Dendritic cell treated with granulocyte-macrophage colony-stimulating factor and Interleukin-4, amounts not matched to agents 40 ng/mL and 50 ng/mL, for 4 days (primary cell): Measurements from ENCODE around the gene SLC26A1.

Source experiments
- H3K27ac Mint-ChIP-seq: one replicate; pipeline ENCODE4 v1.8.0; 2022; ENCODE audit warnings: mild to moderate bottlenecking, mixed read lengths
- H3K27me3 Mint-ChIP-seq: one replicate; pipeline ENCODE4 v1.8.0; 2022; ENCODE audit warnings: mild to moderate bottlenecking, mixed read lengths
- H3K36me3 Mint-ChIP-seq: one replicate; pipeline ENCODE4 v1.8.0; 2022; ENCODE audit warnings: low read depth, mixed read lengths
- H3K4me1 Mint-ChIP-seq: one replicate; pipeline ENCODE4 v1.8.0; 2022; ENCODE audit warnings: low read depth, mixed read lengths
- H3K4me3 Mint-ChIP-seq: one replicate; pipeline ENCODE4 v1.8.0; 2022; ENCODE audit warnings: mild to moderate bottlenecking, moderate library complexity, mixed read lengths
- H3K9me3 Mint-ChIP-seq: one replicate; pipeline ENCODE4 v1.8.0; 2022; ENCODE audit warnings: mixed read lengths
- intact Hi-C: fragments of 100-400 bp; cut with micrococcal nuclease; formaldehyde crosslinking; loops from one replicate; pipeline ENCODE4 v1.15.0; 2022

SLC26A1 gene

GRCh38 chr4:1033840-1034551 lies 40.8 kb upstream of the SLC26A1 start:
- intact Hi-C loops = no loop called here
- H3K27ac Mint-ChIP-seq = no peak overlapping the region
- H3K9me3 Mint-ChIP-seq = no peaks in the 10 kb centered on the region
- H3K27me3 Mint-ChIP-seq = peaks cover 19% of the 10 kb centered on the region
- H3K4me1 Mint-ChIP-seq = no peaks in the 10 kb centered on the region
- no peak overlapping the region for H3K4me3 Mint-ChIP-seq
- no peaks in the 10 kb centered on the region for H3K36me3 Mint-ChIP-seq

DNA sequence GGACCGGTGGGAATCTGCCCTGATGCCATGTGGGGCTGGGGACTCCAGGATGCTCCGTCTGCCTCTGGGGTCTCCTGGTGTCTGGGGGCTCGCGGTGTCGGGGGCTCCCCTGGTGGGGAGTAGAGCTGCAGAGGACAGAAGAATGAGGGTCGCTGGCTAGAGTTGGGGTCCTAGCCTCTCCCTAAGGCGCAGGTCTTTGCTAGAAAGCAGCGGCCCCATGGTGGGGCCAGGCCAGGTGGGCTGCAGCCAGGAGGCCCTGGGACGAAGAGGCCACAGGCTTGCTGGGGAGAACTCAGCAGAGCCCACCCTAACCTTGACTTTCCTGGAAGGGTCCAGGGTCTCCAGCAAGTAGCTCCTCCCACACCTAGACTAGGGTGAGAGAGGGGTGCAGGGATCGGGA lies 39.7 kb upstream of the SLC26A1 start:
- H3K27ac Mint-ChIP-seq = no peak overlapping the region
- H3K27me3 Mint-ChIP-seq = peaks cover 22% of the 10 kb centered on the region
- H3K4me1 Mint-ChIP-seq = no peaks in the 10 kb centered on the region
- H3K9me3 Mint-ChIP-seq = no peaks in the 10 kb centered on the region
- H3K4me3 Mint-ChIP-seq = no peak overlapping the region
- intact Hi-C loops = no loop called here
- no peaks in the 10 kb centered on the region for H3K36me3 Mint-ChIP-seq

DNA sequence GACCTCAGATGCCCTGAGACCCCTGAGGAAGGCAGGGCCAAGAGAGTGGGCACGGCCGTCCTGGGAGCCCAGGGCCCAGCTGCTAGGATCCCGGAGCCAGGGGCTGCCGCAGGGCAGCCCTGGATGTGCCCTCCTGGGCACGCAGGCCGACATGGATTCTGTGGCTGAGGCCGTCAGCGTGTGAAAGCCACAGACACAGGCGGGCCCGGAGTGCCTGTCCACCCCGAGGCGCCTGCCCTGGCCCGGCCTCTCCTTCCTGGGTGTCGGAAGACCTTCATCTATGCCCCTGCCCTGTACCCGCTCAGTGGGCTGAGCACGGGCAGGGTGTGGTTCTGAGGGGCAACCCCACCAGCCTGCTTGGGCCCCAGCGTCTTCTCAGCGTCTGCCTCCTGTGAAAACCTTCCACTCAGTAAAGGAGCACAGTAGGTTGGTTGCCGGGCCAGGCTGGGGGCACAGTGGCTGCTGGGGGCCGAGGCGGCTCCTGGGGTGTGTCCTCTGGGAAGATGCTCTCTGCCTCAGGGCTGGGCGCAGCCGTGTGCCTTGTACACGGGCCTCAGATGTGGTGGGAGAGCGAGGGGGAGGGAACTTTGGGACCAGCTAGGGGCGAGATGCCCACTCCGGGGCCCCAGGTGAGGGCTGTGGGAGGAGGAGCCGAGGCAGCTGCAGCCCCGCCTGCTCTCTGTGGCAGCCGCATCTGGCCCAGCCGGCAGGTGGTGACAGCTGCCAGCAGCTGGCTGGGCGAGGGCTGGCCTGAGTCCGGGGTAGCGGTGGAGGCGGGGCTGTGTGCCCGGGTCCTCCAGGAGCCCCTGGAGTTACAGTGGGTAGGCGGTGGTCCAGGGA lies 39.0 kb upstream of the SLC26A1 start:
- H3K27ac Mint-ChIP-seq = no peak overlapping the region
- peaks cover 22% of the 10 kb centered on the region for H3K27me3 Mint-ChIP-seq
- H3K4me1 Mint-ChIP-seq = no peaks in the 10 kb centered on the region
- no peaks in the 10 kb centered on the region for H3K9me3 Mint-ChIP-seq
- no peak overlapping the region for H3K4me3 Mint-ChIP-seq
- H3K36me3 Mint-ChIP-seq = no peaks in the 10 kb centered on the region
- intact Hi-C loops = no loop called here

GRCh38 chr4:1031346-1031745 lies 38.1 kb upstream of the SLC26A1 start:
- Mint-ChIP-seq H3K36me3 (no peaks in the 10 kb centered on the region), H3K27me3 (peaks cover 22% of the 10 kb centered on the region), H3K27ac (no peak overlapping the region), H3K9me3 (no peaks in the 10 kb centered on the region), H3K4me1 (no peaks in the 10 kb centered on the region), H3K4me3 (no peak overlapping the region)
- intact Hi-C loops = no loop called here

DNA sequence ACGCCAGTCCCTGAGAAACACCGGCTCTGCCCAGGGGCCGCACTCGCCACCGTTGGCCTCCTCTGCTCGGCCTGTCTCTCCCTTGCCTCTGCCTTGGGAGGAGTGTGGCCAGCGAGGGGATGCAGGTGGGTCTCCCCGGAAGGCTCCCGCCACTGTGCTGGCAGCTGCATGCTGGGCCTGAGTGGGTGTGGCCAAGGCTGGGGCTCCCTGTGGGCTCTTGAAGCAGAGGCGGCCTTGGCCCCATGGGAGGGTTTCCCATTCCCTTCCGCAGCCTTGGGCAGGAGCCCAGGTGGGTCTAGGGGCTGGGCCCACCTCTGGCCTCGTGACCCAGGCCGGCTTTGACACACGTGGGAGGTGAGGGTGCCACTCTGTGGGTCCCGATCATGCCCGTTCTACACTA lies 37.4 kb upstream of the SLC26A1 start:
- Mint-ChIP-seq H3K27me3 (peaks cover 22% of the 10 kb centered on the region), H3K4me1 (no peaks in the 10 kb centered on the region), H3K36me3 (peaks cover 1% of the 10 kb centered on the region), H3K27ac (no peak overlapping the region), H3K4me3 (no peak overlapping the region), H3K9me3 (no peaks in the 10 kb centered on the region)
- intact Hi-C loops = no loop called here

GRCh38 chr4:1030031-1030430 lies 36.8 kb upstream of the SLC26A1 start:
- H3K27me3 Mint-ChIP-seq = peaks cover 22% of the 10 kb centered on the region
- H3K4me1 Mint-ChIP-seq = no peaks in the 10 kb centered on the region
- peaks cover 6% of the 10 kb centered on the region for H3K36me3 Mint-ChIP-seq
- H3K9me3 Mint-ChIP-seq = no peaks in the 10 kb centered on the region
- no peak overlapping the region for H3K27ac Mint-ChIP-seq
- intact Hi-C loops = no loop called here
- H3K4me3 Mint-ChIP-seq = no peak overlapping the region

DNA sequence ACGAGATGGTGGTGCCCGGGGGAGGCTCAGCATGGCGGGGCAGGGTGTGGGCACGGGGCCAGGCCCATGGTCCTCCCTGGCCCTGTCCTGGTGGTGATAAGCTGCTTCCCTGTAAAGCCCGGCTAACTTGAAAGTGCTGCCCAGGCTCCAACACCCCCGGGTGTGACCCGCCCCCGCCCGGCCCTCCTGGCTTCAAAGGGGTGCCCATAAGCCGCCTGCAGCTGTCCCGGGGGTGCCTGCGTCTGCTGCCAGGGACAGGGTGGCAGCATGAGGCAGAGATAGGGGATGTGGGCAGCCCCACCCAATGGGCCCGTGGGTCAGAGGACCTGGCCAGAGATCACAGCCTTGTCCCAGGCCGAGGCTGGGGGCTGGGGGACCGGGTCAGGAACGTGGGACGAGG lies 36.3 kb upstream of the SLC26A1 start:
- peaks cover 22% of the 10 kb centered on the region for H3K27me3 Mint-ChIP-seq
- H3K27ac Mint-ChIP-seq = no peak overlapping the region
- intact Hi-C loops = no loop called here
- no peaks in the 10 kb centered on the region for H3K4me1 Mint-ChIP-seq
- H3K36me3 Mint-ChIP-seq = peaks cover 11% of the 10 kb centered on the region
- H3K9me3 Mint-ChIP-seq = no peaks in the 10 kb centered on the region
- no peak overlapping the region for H3K4me3 Mint-ChIP-seq

GRCh38 chr4:1028574-1029220 lies 35.5 kb upstream of the SLC26A1 start:
- H3K4me3 Mint-ChIP-seq = no peak overlapping the region
- H3K9me3 Mint-ChIP-seq = no peaks in the 10 kb centered on the region
- H3K27me3 Mint-ChIP-seq = peaks cover 20% of the 10 kb centered on the region
- no peak overlapping the region for H3K27ac Mint-ChIP-seq
- peaks cover 20% of the 10 kb centered on the region for H3K36me3 Mint-ChIP-seq
- intact Hi-C loops = no loop called here
- no peaks in the 10 kb centered on the region for H3K4me1 Mint-ChIP-seq

DNA sequence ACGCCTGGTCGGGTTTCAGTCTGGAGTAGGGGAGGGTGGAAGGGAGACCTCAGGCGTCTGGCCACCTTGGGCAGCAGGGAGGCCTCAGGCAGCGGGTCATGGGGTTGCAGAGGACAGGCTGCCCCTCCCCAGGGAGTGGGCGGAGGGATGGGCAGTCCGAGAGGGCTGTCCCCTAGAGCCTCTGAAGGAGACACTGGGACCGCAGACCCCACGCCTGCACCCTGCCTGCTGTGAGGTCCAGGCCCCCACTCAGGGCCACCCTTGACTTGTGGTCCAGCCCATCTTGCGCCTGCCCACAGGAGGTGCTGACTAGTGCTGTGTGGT lies 34.7 kb upstream of the SLC26A1 start:
- H3K27me3 Mint-ChIP-seq = peaks cover 20% of the 10 kb centered on the region
- H3K4me1 Mint-ChIP-seq = no peaks in the 10 kb centered on the region
- no peak overlapping the region for H3K27ac Mint-ChIP-seq
- H3K4me3 Mint-ChIP-seq = no peak overlapping the region
- intact Hi-C loops = no loop called here
- peaks cover 23% of the 10 kb centered on the region for H3K36me3 Mint-ChIP-seq
- no peaks in the 10 kb centered on the region for H3K9me3 Mint-ChIP-seq

GRCh38 chr4:1027219-1027914 lies 34.2 kb upstream of the SLC26A1 start:
- H3K4me1 Mint-ChIP-seq = no peaks in the 10 kb centered on the region
- H3K9me3 Mint-ChIP-seq = no peaks in the 10 kb centered on the region
- intact Hi-C loops = no loop called here
- H3K36me3 Mint-ChIP-seq = peaks cover 24% of the 10 kb centered on the region
- H3K27ac Mint-ChIP-seq = no peak overlapping the region
- no peak overlapping the region for H3K4me3 Mint-ChIP-seq
- peaks cover 18% of the 10 kb centered on the region for H3K27me3 Mint-ChIP-seq

- Mint-ChIP-seq H3K4me3 (no peak overlapping the region), H3K4me1 (no peaks in the 10 kb centered on the region), H3K9me3 (no peaks in the 10 kb centered on the region), H3K27ac (no peak overlapping the region), H3K36me3 (peaks cover 29% of the 10 kb centered on the region), H3K27me3 (peaks cover 13% of the 10 kb centered on the region)
- intact Hi-C loops = no loop called here
These were observed 32.9 kb upstream of the SLC26A1 start for GRCh38 chr4:1026115-1026514.

DNA sequence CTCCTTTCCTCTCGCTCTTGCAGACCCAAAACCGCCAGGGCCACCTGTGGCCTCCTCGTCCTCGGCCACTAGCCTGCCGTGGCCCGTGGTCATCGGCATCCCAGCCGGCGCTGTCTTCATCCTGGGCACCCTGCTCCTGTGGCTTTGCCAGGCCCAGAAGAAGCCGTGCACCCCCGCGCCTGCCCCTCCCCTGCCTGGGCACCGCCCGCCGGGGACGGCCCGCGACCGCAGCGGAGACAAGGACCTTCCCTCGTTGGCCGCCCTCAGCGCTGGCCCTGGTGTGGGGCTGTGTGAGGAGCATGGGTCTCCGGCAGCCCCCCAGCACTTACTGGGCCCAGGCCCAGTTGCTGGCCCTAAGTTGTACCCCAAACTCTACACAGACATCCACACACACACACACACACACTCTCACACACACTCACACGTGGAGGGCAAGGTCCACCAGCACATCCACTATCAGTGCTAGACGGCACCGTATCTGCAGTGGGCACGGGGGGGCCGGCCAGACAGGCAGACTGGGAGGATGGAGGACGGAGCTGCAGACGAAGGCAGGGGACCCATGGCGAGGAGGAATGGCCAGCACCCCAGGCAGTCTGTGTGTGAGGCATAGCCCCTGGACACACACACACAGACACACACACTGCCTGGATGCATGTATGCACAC lies 31.8 kb upstream of the SLC26A1 start:
- intact Hi-C loops = no loop called here
- H3K27ac Mint-ChIP-seq = no peak overlapping the region
- no peak overlapping the region for H3K4me3 Mint-ChIP-seq
- H3K4me1 Mint-ChIP-seq = peaks cover 4% of the 10 kb centered on the region
- H3K36me3 Mint-ChIP-seq = peaks cover 29% of the 10 kb centered on the region
- peaks cover 5% of the 10 kb centered on the region for H3K27me3 Mint-ChIP-seq
- no peaks in the 10 kb centered on the region for H3K9me3 Mint-ChIP-seq

DNA sequence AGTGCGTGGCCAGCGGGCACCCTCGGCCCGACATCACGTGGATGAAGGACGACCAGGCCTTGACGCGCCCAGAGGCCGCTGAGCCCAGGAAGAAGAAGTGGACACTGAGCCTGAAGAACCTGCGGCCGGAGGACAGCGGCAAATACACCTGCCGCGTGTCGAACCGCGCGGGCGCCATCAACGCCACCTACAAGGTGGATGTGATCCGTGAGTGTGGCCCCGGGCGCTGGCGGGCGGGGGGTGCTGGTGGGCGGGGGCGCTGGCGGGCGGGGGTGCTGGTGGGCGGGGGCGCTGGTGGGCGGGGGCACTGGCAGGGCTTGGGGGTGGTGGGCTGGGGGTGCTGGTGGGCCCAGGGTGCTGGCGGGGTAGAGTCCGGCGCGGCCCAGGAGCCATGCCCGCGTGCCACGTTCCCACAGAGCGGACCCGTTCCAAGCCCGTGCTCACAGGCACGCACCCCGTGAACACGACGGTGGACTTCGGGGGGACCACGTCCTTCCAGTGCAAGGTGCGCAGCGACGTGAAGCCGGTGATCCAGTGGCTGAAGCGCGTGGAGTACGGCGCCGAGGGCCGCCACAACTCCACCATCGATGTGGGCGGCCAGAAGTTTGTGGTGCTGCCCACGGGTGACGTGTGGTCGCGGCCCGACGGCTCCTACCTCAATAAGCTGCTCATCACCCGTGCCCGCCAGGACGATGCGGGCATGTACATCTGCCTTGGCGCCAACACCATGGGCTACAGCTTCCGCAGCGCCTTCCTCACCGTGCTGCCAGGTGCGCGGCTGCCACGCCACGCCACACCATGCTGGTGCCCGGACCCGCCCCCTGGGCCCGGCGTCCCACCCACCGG lies 30.9 kb upstream of the SLC26A1 start:
- peaks cover 29% of the 10 kb centered on the region for H3K36me3 Mint-ChIP-seq
- H3K27ac Mint-ChIP-seq = no peak overlapping the region

More for the DNA sequence above, 30.9 kb upstream of the SLC26A1 start:
- Mint-ChIP-seq H3K4me3 (no peak overlapping the region), H3K27me3 (peaks cover 3% of the 10 kb centered on the region), H3K9me3 (no peaks in the 10 kb centered on the region), H3K4me1 (peaks cover 7% of the 10 kb centered on the region)
- intact Hi-C loops = no loop called here
